ENCODE measurements around the gene SDK1. TPM values are rescaled to one million over a fixed set of nuclear protein-coding genes. Genes with fewer than 3 reads are reported as not detected.
A peak's percentile ranks its signal among the peaks of the same experiment; 100 is the strongest.

The SDK1 gene
- total RNA-seq, 4 donors from 2014 or later, result 3.7 to 80.9 (median 13.1) TPM

- TF ChIP-seq, protein P1, sequence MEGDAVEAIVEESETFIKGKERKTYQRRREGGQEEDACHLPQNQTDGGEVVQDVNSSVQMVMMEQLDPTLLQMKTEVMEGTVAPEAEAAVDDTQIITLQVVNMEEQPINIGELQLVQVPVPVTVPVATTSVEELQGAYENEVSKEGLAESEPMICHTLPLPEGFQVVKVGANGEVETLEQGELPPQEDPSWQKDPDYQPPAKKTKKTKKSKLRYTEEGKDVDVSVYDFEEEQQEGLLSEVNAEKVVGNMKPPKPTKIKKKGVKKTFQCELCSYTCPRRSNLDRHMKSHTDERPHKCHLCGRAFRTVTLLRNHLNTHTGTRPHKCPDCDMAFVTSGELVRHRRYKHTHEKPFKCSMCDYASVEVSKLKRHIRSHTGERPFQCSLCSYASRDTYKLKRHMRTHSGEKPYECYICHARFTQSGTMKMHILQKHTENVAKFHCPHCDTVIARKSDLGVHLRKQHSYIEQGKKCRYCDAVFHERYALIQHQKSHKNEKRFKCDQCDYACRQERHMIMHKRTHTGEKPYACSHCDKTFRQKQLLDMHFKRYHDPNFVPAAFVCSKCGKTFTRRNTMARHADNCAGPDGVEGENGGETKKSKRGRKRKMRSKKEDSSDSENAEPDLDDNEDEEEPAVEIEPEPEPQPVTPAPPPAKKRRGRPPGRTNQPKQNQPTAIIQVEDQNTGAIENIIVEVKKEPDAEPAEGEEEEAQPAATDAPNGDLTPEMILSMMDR (IDR thresholded peaks at IDR 0.05), result no peak
- no peak for TF ChIP-seq POLR2A (IDR thresholded peaks at IDR 0.05)
- Histone ChIP-seq H3K4me1 (no peaks in the 10 kb centered on the region), H3K36me3 (no peaks in the 10 kb centered on the region), H3K27me3 (no peaks in the 10 kb centered on the region), H3K27ac (no peak overlapping the region), H3K4me3 (no peak overlapping the region), H3K9me3 (no peaks in the 10 kb centered on the region)
- no peak for DNase-seq
Observed at GRCh38 chr7:3668743-3669142, 367.7 kb downstream of the SDK1 start.

DNA sequence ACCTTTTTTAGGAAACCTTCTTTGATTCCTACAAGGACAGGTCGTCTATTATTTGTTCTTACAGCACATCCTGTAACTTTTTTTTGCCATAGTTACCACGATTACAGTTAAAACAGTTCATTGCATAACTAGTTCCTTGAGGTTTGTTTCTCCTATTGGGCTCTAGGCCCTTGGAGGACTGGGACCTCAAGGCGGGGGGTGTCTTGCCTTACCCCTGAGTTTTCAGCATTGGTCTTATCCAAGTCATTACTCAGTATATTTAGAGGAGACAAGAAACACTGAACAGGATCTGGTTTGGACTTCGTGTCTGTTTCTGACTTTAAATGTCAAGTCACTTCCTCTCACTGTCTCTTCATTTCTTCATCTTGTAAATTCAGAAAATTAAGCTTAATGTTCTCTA lies 369.8 kb downstream of the SDK1 start:
- no peaks in the 10 kb centered on the region for H3K9me3 ChIP-seq
- H3K27me3 ChIP-seq, result no peaks in the 10 kb centered on the region
- no peak overlapping the region for H3K27ac ChIP-seq
- H3K36me3 ChIP-seq, result no peaks in the 10 kb centered on the region
- no peak for DNase-seq
- TF ChIP-seq, protein P1 (IDR thresholded peaks at IDR 0.05), result no peak
- no peak for TF ChIP-seq POLR2A (IDR thresholded peaks at IDR 0.05)
- H3K4me1 ChIP-seq, result no peaks in the 10 kb centered on the region
- H3K4me3 ChIP-seq, result no peak overlapping the region

- no peaks in the 10 kb centered on the region for H3K4me1 ChIP-seq
- H3K27ac ChIP-seq, result no peak overlapping the region
- no peaks in the 10 kb centered on the region for H3K27me3 ChIP-seq
- no peaks in the 10 kb centered on the region for H3K9me3 ChIP-seq
- TF ChIP-seq POLR2A (IDR thresholded peaks at IDR 0.05), result no peak
- TF ChIP-seq, protein P1 (IDR thresholded peaks at IDR 0.05), result peak in 4 of 6 experiments; percentile 12 to 33 (median 26)
- H3K36me3 ChIP-seq, result no peaks in the 10 kb centered on the region
- DNase-seq, result peak in 2 of 3 donors; percentile 24 to 58
- no peak overlapping the region for H3K4me3 ChIP-seq
Observed at GRCh38 chr7:3673524-3673923, 372.5 kb downstream of the SDK1 start.

GRCh38 chr7:3678314-3678810 lies 377.3 kb downstream of the SDK1 start:
- Histone ChIP-seq H3K27me3 (no peaks in the 10 kb centered on the region), H3K4me1 (no peaks in the 10 kb centered on the region)
- no peak for DNase-seq

DNA sequence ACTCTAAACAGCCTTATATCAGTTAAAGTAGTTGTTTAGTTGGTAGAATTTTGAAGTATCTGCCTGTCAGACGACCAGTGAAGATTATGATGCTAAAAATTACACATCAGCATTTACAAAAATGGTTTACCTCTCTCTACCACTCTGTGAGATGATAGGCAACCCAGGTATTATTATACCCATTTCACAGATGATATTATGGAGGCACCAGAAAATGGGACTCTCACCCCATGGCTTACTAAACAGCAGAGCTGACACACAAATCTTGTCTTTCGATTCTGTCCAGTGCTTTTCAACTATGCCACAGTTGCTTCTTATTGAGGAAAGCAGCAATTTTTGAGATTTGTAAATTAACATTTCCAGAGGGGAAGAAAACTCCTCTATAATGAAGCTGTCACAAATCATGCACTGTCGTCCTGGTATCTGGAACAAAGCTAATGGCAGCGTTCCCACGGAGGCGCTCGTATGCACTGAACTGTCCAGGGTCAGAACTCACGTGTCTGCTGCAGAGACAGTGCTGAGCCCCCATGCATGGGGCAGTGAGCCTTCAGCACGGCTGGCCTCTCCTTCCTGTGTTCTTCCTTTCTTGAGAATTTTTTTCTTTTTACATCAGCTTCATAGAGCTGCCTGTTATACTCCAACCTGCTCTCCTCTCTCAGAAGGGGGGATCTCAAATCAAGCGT lies 381.1 kb downstream of the SDK1 start:
- no peaks in the 10 kb centered on the region for H3K9me3 ChIP-seq
- H3K4me3 ChIP-seq, result no peak overlapping the region
- TF ChIP-seq POLR2A (IDR thresholded peaks at IDR 0.05), result no peak
- TF ChIP-seq, protein P1 (IDR thresholded peaks at IDR 0.05), result no peak
- H3K27ac ChIP-seq, result no peak overlapping the region
- no peak for DNase-seq
- H3K27me3 ChIP-seq, result no peaks in the 10 kb centered on the region
- H3K4me1 ChIP-seq, result no peaks in the 10 kb centered on the region
- H3K36me3 ChIP-seq, result no peaks in the 10 kb centered on the region

More at GRCh38 chr7:3678314-3678810, 377.3 kb downstream of the SDK1 start:
- TF ChIP-seq, protein P1 (IDR thresholded peaks at IDR 0.05), result no peak
- no peak for TF ChIP-seq POLR2A (IDR thresholded peaks at IDR 0.05)
- H3K27ac ChIP-seq, result no peak overlapping the region
- H3K36me3 ChIP-seq, result no peaks in the 10 kb centered on the region
- H3K4me3 ChIP-seq, result no peak overlapping the region
- H3K9me3 ChIP-seq, result no peaks in the 10 kb centered on the region
